ENCODE results near the gene CZIB. TPM values are rescaled to one million over a fixed set of nuclear protein-coding genes. Genes with fewer than 3 reads are reported as not detected.

Gene CZIB
- total RNA-seq, 1 donor from 2014 or later, result 65.0 TPM

- no peak overlapping the region for H3K4me3 Mint-ChIP-seq (ENCODE audit: unreplicated experiment)
- peaks cover 5% of the 10 kb centered on the region for H3K36me3 Mint-ChIP-seq (ENCODE audit: low read depth, unreplicated experiment)
- no peaks in the 10 kb centered on the region for H3K9me3 Mint-ChIP-seq (ENCODE audit: unreplicated experiment)
- H3K4me1 Mint-ChIP-seq (ENCODE audit: unreplicated experiment), result peaks cover 21% of the 10 kb centered on the region
- peaks cover 2% of the 10 kb centered on the region for H3K27me3 Mint-ChIP-seq (ENCODE audit: unreplicated experiment)
- no peak overlapping the region for H3K27ac Mint-ChIP-seq (ENCODE audit: unreplicated experiment)
- DNase-seq (ENCODE audit: low spot score), result no peak
- TF ChIP-seq CTCF (IDR thresholded peaks at IDR 0.05; ENCODE audit: unreplicated experiment), result no peak
These were observed 21.9 kb upstream of the CZIB start for GRCh38 chr1:53242381-53242780.

- no peak overlapping the region for H3K27ac Mint-ChIP-seq (ENCODE audit: unreplicated experiment)
- no peak for DNase-seq (ENCODE audit: low spot score)
- peaks cover 21% of the 10 kb centered on the region for H3K4me1 Mint-ChIP-seq (ENCODE audit: unreplicated experiment)
- peaks cover 2% of the 10 kb centered on the region for H3K27me3 Mint-ChIP-seq (ENCODE audit: unreplicated experiment)
- H3K4me3 Mint-ChIP-seq (ENCODE audit: unreplicated experiment), result no peak overlapping the region
- TF ChIP-seq CTCF (IDR thresholded peaks at IDR 0.05; ENCODE audit: unreplicated experiment), result no peak
- H3K9me3 Mint-ChIP-seq (ENCODE audit: unreplicated experiment), result no peaks in the 10 kb centered on the region
- peaks cover 5% of the 10 kb centered on the region for H3K36me3 Mint-ChIP-seq (ENCODE audit: low read depth, unreplicated experiment)
These were observed 21.4 kb upstream of the CZIB start for GRCh38 chr1:53241828-53242227.

- Mint-ChIP-seq H3K4me1 (ENCODE audit: unreplicated experiment) (peaks cover 13% of the 10 kb centered on the region), H3K9me3 (ENCODE audit: unreplicated experiment) (no peaks in the 10 kb centered on the region), H3K4me3 (ENCODE audit: unreplicated experiment) (peak within 1 kb of the TSS; percentile 98), H3K27me3 (ENCODE audit: unreplicated experiment) (peaks cover 2% of the 10 kb centered on the region), H3K36me3 (ENCODE audit: low read depth, unreplicated experiment) (peaks cover 18% of the 10 kb centered on the region), H3K27ac (ENCODE audit: unreplicated experiment) (peak within 1 kb of the TSS; percentile 94)
- TF ChIP-seq CTCF (IDR thresholded peaks at IDR 0.05; ENCODE audit: unreplicated experiment), result no peak
- peak; percentile 97 for DNase-seq (ENCODE audit: low spot score)
These were observed 18.0 kb upstream of the CZIB start, which contains the start of gene MAGOH for GRCh38 chr1:53238197-53239155. Gene MAGOH (minus strand): TSS chr1:53238518. CDS start chr1:53238448, 70 bp downstream.

GRCh38 chr1:53237638-53238037 lies 17.2 kb upstream of the CZIB start:
- Mint-ChIP-seq H3K27me3 (ENCODE audit: unreplicated experiment) (peaks cover 2% of the 10 kb centered on the region), H3K4me3 (ENCODE audit: unreplicated experiment) (peak overlapping the region; percentile 98), H3K36me3 (ENCODE audit: low read depth, unreplicated experiment) (peaks cover 22% of the 10 kb centered on the region), H3K27ac (ENCODE audit: unreplicated experiment) (peak overlapping the region; percentile 94), H3K9me3 (ENCODE audit: unreplicated experiment) (no peaks in the 10 kb centered on the region), H3K4me1 (ENCODE audit: unreplicated experiment) (peaks cover 13% of the 10 kb centered on the region)
- no peak for TF ChIP-seq CTCF (IDR thresholded peaks at IDR 0.05; ENCODE audit: unreplicated experiment)
- DNase-seq (ENCODE audit: low spot score), result no peak

- Mint-ChIP-seq H3K27ac (ENCODE audit: unreplicated experiment) (peak overlapping the region; percentile 77), H3K9me3 (ENCODE audit: unreplicated experiment) (no peaks in the 10 kb centered on the region), H3K27me3 (ENCODE audit: unreplicated experiment) (no peaks in the 10 kb centered on the region), H3K36me3 (ENCODE audit: low read depth, unreplicated experiment) (peaks cover 8% of the 10 kb centered on the region), H3K4me1 (ENCODE audit: unreplicated experiment) (peaks cover 22% of the 10 kb centered on the region), H3K4me3 (ENCODE audit: unreplicated experiment) (peak overlapping the region; percentile 95)
- no peak for TF ChIP-seq CTCF (IDR thresholded peaks at IDR 0.05; ENCODE audit: unreplicated experiment)
- no peak for DNase-seq (ENCODE audit: low spot score)
These were observed 490 bp upstream of the CZIB start for GRCh38 chr1:53220962-53221286.
